ENCODE results near the gene FAM184B.

Gene FAM184B

DNA sequence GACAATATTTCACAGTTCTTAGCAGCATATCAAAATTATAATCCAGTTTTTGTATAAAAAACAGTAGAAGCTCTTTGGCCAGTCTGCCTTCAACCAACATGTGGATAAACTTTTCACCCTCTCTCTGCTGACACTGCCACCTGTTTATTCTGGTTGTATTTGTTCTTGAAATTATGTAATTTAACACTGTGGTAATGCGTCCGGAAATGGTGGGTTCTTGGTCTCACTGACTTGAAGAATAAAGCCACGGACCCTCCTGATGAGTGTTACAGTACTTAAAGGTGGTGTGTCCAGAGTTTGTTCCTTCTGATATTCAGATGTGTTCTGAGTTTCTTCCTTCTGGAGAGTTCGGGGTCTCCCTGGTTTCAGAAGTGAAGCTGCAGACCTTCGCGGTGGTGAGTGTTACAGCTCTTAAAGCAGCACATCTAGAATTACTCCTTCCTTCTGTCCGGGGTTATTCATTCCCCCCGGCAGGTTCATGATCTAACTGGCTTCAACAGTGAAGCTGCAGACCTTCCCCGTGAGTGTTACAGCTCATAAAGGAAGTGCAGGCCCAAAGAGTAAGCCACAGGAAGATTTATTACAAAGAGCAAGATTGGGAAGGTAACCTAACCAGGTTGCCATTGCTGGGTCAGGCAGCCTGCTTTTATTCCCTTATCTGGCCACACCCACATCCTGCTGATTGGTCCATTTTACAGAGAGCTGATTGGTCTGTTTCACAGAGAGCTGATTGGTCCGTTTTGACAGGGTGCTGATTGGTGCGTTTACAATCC lies 15.7 kb downstream of the FAM184B start:
- DNase-seq (ENCODE audit: low read depth) = no peak
- TF ChIP-seq, protein P1, sequence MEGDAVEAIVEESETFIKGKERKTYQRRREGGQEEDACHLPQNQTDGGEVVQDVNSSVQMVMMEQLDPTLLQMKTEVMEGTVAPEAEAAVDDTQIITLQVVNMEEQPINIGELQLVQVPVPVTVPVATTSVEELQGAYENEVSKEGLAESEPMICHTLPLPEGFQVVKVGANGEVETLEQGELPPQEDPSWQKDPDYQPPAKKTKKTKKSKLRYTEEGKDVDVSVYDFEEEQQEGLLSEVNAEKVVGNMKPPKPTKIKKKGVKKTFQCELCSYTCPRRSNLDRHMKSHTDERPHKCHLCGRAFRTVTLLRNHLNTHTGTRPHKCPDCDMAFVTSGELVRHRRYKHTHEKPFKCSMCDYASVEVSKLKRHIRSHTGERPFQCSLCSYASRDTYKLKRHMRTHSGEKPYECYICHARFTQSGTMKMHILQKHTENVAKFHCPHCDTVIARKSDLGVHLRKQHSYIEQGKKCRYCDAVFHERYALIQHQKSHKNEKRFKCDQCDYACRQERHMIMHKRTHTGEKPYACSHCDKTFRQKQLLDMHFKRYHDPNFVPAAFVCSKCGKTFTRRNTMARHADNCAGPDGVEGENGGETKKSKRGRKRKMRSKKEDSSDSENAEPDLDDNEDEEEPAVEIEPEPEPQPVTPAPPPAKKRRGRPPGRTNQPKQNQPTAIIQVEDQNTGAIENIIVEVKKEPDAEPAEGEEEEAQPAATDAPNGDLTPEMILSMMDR (conservative IDR thresholded peaks at IDR 0.05; ENCODE audit: low read length) = no peak
- H3K4me3 ChIP-seq (ENCODE audit: low read length) = no peak overlapping the region

DNA sequence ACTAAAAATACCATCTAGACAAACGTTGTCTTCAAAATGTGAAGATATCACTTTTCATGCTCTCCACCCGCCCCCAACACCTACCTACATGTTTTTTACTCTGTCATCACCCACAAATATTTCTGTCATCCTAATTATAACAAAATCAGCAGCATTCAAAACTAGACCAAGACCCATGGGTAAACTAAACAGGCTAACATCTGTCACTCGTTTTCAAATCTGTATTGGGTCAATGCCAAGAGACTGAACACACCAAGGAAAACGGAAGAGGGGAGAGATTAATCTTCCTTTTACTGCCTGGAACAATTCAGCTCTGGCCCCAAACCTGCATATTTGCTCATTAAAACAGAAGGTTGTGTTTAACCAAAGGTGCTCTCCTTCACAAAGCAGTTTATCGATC lies 17.5 kb downstream of the FAM184B start:
- no peak for DNase-seq (ENCODE audit: low read depth)
- H3K4me3 ChIP-seq (ENCODE audit: low read length) = no peak overlapping the region
- TF ChIP-seq, protein P1 (conservative IDR thresholded peaks at IDR 0.05; ENCODE audit: low read length) = no peak

DNA sequence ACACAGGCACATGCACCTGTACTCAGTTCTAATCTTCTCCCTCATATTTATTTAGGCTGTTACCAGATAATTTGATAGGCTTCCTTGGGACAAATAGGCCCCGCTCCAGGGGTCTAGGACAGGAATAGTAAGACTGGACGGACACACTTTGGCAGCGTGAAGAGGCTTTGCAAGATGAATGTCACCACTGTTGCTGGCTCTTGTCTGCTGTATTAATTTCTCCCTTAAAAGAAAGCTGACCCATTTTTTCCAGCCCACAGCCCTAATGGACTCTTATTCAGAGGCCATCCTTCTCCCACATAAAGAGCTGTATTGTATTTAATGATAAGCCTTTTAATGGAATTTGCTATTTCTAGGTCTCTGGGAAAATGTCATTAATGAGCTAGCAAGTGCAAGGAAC lies 18.0 kb downstream of the FAM184B start:
- H3K4me3 ChIP-seq (ENCODE audit: low read length) = no peak overlapping the region
- TF ChIP-seq, protein P1 (conservative IDR thresholded peaks at IDR 0.05; ENCODE audit: low read length) = no peak
- DNase-seq (ENCODE audit: low read depth) = no peak

DNA sequence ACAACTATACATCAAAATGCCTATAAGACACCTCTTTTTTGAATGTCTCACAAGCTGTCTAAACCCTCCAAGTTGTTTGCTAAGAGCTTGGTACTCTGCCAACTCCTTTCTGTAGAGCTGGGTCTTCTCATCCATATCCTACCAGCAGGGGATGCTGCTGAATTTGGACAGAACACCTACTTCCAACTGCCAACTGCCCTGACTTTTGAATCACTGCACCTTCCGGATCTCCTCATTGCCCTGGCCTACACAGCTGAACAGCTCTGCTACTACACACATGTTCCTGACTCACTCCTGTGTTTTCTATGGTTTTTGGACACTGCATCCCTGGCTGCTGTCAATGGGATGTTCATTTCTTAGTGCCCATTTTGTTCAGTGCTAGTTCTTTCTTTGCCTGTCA lies 18.7 kb downstream of the FAM184B start:
- no peak overlapping the region for H3K4me3 ChIP-seq (ENCODE audit: low read length)
- peak; percentile 25 for DNase-seq (ENCODE audit: low read depth)
- TF ChIP-seq, protein P1 (conservative IDR thresholded peaks at IDR 0.05; ENCODE audit: low read length) = 0 out of 2 replicates have a peak, but pooled peaks have one; percentile 11

DNA sequence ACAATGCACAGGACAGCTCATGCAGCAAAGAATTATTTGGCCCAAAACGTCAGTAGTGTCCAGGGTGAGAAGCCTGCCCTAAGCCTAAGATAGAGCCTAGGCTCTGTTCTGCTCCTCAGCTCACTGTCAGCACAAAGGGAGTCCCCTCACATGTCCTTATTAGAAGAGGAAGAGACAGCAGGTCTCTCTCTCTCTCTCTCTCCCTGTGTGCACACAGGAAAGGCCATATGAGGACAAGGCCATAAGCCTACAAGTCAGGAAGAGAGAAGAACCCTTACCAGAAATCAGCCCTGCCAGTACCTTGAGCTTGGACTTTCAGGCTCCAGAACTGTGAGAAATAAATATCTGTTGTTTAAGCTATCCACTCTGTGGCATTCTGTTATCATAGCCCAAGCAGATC lies 20.4 kb downstream of the FAM184B start:
- H3K4me3 ChIP-seq (ENCODE audit: low read length) = no peak overlapping the region
- TF ChIP-seq, protein P1 (conservative IDR thresholded peaks at IDR 0.05; ENCODE audit: low read length) = no peak
- no peak for DNase-seq (ENCODE audit: low read depth)

DNA sequence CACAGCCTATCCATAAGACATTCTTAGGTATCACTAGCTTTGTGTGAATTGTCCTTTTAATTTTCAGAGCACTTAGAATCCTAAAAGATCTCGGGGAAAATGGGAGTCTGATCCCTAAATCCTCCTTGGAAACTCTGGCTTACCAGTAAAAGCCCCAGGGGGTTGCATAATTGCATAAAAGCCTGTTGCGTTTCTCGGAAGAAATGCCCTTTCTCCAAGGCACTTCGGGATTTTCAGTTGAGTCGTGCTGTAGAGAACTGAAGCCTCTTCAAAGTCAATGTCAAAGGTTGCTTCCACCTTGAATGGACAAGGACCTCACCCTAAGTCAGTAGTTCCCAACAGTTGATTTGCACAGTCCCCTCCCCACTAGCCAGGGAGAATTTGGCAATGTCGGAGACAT lies 20.8 kb downstream of the FAM184B start:
- TF ChIP-seq, protein P1 (conservative IDR thresholded peaks at IDR 0.05; ENCODE audit: low read length) = no peak
- no peak for DNase-seq (ENCODE audit: low read depth)

DNA sequence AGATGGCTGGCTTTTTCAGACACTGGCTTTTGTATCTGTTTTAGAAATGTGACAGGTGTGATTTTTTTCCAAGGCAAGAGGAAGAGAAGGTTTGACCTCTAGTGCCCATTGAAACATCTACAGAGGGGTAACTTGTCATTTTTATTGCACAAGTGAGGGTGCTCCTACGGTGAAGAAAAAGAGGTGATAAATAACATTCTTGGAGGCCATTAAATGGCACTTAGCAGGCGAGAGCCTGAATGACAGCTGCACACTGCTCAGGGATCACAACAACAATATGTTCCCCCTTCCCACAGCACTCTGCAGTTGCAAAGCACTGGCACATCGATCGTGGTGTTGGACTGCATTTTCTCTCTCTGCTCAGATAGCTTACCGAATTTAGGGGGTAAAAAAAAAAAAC lies 22.9 kb downstream of the FAM184B start:
- H3K4me3 ChIP-seq (ENCODE audit: low read length) = no peak overlapping the region
- TF ChIP-seq, protein P1 (conservative IDR thresholded peaks at IDR 0.05; ENCODE audit: low read length) = no peak
- no peak for DNase-seq (ENCODE audit: low read depth)

More for the DNA sequence above, 20.8 kb downstream of the FAM184B start:
- no peak overlapping the region for H3K4me3 ChIP-seq (ENCODE audit: low read length)

Data from AG10803 (cell line).